GM13976 (cell line): ENCODE measurements around the gene CCNE1.

Experiments
- DNase-seq: peaks from one replicate; pipeline ENCODE4 v3.0.0; 2012; ENCODE audit warnings: low spot score
- in situ Hi-C: fragments of 300-500 bp; cut with MboI; formaldehyde crosslinking; loops from one replicate; pipeline ENCODE4 v1.12.0; 2022; ENCODE audit warnings: low sequenced_read_pairs, mixed read lengths, inconsistent platforms; ENCODE audit not compliant: unreplicated experiment
- TF ChIP-seq, protein P1 (sequence below): IDR thresholded peaks from 2 replicates; pipeline ENCODE4 v1.5.1; 2012; ENCODE audit warnings: borderline replicate concordance, mild to moderate bottlenecking; ENCODE audit not compliant: insufficient read depth; ENCODE audit errors: extremely low read depth, missing control alignments, control extremely low read depth

The CCNE1 gene

GRCh38 chr19:29769997-29770396 is 41.8 kb upstream of the CCNE1 start:
- DNase-seq = no peak
- in situ Hi-C loops = loop anchor here (25.0 kb wide), 1 partner anchor 892 kb away; no protein-coding TSS in a partner anchor
- TF ChIP-seq, protein P1, sequence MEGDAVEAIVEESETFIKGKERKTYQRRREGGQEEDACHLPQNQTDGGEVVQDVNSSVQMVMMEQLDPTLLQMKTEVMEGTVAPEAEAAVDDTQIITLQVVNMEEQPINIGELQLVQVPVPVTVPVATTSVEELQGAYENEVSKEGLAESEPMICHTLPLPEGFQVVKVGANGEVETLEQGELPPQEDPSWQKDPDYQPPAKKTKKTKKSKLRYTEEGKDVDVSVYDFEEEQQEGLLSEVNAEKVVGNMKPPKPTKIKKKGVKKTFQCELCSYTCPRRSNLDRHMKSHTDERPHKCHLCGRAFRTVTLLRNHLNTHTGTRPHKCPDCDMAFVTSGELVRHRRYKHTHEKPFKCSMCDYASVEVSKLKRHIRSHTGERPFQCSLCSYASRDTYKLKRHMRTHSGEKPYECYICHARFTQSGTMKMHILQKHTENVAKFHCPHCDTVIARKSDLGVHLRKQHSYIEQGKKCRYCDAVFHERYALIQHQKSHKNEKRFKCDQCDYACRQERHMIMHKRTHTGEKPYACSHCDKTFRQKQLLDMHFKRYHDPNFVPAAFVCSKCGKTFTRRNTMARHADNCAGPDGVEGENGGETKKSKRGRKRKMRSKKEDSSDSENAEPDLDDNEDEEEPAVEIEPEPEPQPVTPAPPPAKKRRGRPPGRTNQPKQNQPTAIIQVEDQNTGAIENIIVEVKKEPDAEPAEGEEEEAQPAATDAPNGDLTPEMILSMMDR = no peak

- no peak for DNase-seq
- TF ChIP-seq, protein P1 = no peak
- in situ Hi-C loops = loop anchor here (25.0 kb wide), 1 partner anchor 892 kb away; no protein-coding TSS in a partner anchor
Measured at GRCh38 chr19:29770648-29771047, 41.1 kb upstream of the CCNE1 start.

DNA sequence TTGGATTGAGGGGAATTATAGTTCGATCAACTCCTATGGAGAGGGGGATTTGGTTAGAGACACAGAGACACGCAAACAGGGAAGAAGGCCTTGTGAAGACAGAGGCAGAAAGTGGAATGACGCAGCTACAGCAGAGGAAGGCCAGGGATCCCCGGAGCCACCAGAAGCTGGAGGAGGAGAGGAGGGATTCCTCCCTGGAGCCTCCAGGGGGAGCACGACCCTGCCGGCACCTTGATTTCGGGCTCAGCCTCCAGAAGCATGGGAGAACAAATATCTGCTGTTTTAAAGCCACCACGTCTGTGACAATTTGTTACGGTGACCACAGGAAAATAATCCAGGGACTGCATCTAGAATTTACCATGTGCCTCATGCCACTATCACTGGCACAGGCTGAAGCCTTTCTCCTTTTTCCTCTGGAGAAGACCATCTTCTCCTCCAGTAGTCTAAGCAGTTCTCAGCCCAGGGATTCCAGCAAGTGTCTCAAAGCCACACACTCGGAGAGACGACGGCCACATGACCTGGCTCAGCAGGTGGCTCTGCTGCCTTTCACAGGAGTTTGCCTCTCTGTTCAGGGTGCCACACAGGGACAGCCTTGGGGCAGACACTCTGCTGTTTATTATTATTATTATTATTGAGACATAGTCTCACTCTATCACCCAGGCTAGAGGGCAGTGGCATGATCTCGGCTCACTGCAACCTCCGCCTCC is 39.9 kb upstream of the CCNE1 start:
- peak; percentile 60 for DNase-seq
- in situ Hi-C loops = loop anchor here (25.0 kb wide), 1 partner anchor 890 kb away; no protein-coding TSS in a partner anchor

GRCh38 chr19:29772696-29773095 is 39.1 kb upstream of the CCNE1 start:
- TF ChIP-seq, protein P1 = no peak
- in situ Hi-C loops = loop anchor here (25.0 kb wide), 1 partner anchor 890 kb away; no protein-coding TSS in a partner anchor
- DNase-seq = no peak

More for the DNA sequence above, 39.9 kb upstream of the CCNE1 start:
- TF ChIP-seq, protein P1 = peak; percentile 33

- DNase-seq = no peak
- TF ChIP-seq, protein P1 = no peak
- in situ Hi-C loops = loop anchor here (25.0 kb wide), 1 partner anchor 889 kb away; no protein-coding TSS in a partner anchor
Measured at GRCh38 chr19:29773141-29773540, 38.6 kb upstream of the CCNE1 start.

- in situ Hi-C loops = loop anchor here (25.0 kb wide), 1 partner anchor 888 kb away; no protein-coding TSS in a partner anchor
- DNase-seq = no peak
- TF ChIP-seq, protein P1 = no peak
Measured at GRCh38 chr19:29774126-29774525, 37.7 kb upstream of the CCNE1 start.
